A673 (cell line): ENCODE results near the gene SLCO3A1. TPM values are rescaled to one million over a fixed set of nuclear protein-coding genes. Genes with fewer than 3 reads are reported as not detected.

Experiments used
- BruUV-seq: library from RNA; stranded (reverse); fragments of 400-500 nt; replicated peaks from 2 replicates; lab custom pipeline; 2021; lab: Mats Ljungman, UMichigan
- CTCF ChIA-PET: fragments of 300-600 bp; sonication (Branson Sonifier 250); formaldehyde crosslinking; loops from one replicate; lab custom pipeline; 2022; ENCODE audit warnings: antibody characterized with exemption; lab: Charles Lee
- POLR2A ChIA-PET: fragments of 300-600 bp; sonication (Branson Sonifier 250); formaldehyde crosslinking; loops from one replicate; lab custom pipeline; 2022; ENCODE audit warnings: antibody characterized with exemption; ENCODE audit not compliant: low non-redundant PET; lab: Charles Lee
- DNase-seq: peaks from one replicate; pipeline ENCODE4 v3.0.0-alpha.2; 2015; ENCODE audit warnings: low spot score
- H3K27ac ChIP-seq: fragments of 200-600 bp; sonication (generic); 2 replicates; pipeline ENCODE4 v1.5.1; 2016; ENCODE audit warnings: mixed run types, low read depth, mild to moderate bottlenecking, mixed read lengths, antibody characterized with exemption, low read length; ENCODE audit not compliant: poor library complexity, severe bottlenecking
- H3K27me3 ChIP-seq: fragments of 200-600 bp; sonication (generic); replicated peaks from 2 replicates; pipeline ENCODE4 v1.6.1; 2017; ENCODE audit warnings: mixed run types, low read depth, mild to moderate bottlenecking, mixed read lengths, antibody characterized with exemption, low read length; ENCODE audit not compliant: insufficient read depth, poor library complexity
- H3K36me3 ChIP-seq: fragments of 200-600 bp; sonication (generic); 2 replicates; pipeline ENCODE4 v1.6.1; 2016; ENCODE audit warnings: mixed run types, mild to moderate bottlenecking, mixed read lengths, antibody characterized with exemption, low read length; ENCODE audit not compliant: insufficient read depth, poor library complexity, severe bottlenecking
- H3K4me1 ChIP-seq: fragments of 200-600 bp; sonication (generic); 2 replicates; pipeline ENCODE4 v1.6.1; 2017; ENCODE audit warnings: mixed run types, mild to moderate bottlenecking, mixed read lengths, antibody characterized with exemption, low read length; ENCODE audit not compliant: insufficient read depth, poor library complexity, severe bottlenecking
- H3K4me3 ChIP-seq: fragments of 200-600 bp; sonication (generic); 2 replicates; pipeline ENCODE4 v1.5.1; 2016; ENCODE audit warnings: low read depth, mixed run types, mild to moderate bottlenecking, mixed read lengths, low read length; ENCODE audit not compliant: poor library complexity, severe bottlenecking
- H3K9me3 ChIP-seq: fragments of 200-600 bp; sonication (generic); 2 replicates; pipeline ENCODE4 v1.6.1; 2016; ENCODE audit warnings: mixed run types, low read depth, mild to moderate bottlenecking, mixed read lengths, antibody characterized with exemption, low read length; ENCODE audit not compliant: poor library complexity, severe bottlenecking
- CTCF ChIP-seq: fragments of 300-800, 200-600 bp; sonication (generic); conservative IDR thresholded peaks from 2 replicates; pipeline ENCODE4 v1.5.1; 2017; ENCODE audit warnings: low read depth, mild to moderate bottlenecking, antibody characterized with exemption, low read length, moderate library complexity, mixed read lengths
- EZH2 ChIP-seq: fragments of 200-600 bp; sonication (generic); IDR thresholded peaks from 2 replicates; pipeline ENCODE4 v1.6.1; 2017; ENCODE audit warnings: borderline replicate concordance, low read depth, mild to moderate bottlenecking, mixed read lengths, antibody characterized with exemption, low read length; ENCODE audit not compliant: poor library complexity, severe bottlenecking
- intact Hi-C: fragments of 100-400 bp; cut with micrococcal nuclease; formaldehyde crosslinking; loops from one replicate; pipeline ENCODE4 v1.10.0; 2022; ENCODE audit not compliant: unreplicated experiment
- total RNA-seq: library from RNA; stranded (reverse); gene quantifications from 2 replicates; pipeline ENCODE4 v1.2.3, GENCODE V29; 2021

SLCO3A1 gene
- total RNA-seq, 1 experiment from 2014 or later: 16.6 TPM

GRCh38 chr15:91857772-91858171 lies 4.3 kb downstream of the SLCO3A1 start:
- no peak overlapping the region for H3K27ac ChIP-seq
- no peak overlapping the region for H3K4me3 ChIP-seq
- POLR2A ChIA-PET: no interaction called here
- TF ChIP-seq EZH2 (no peak), CTCF (no peak)
- H3K9me3 ChIP-seq: no peaks in the 10 kb centered on the region
- CTCF ChIA-PET: no interaction called here
- peaks cover 10% of the 10 kb centered on the region for H3K27me3 ChIP-seq
- DNase-seq: no peak
- no peaks in the 10 kb centered on the region for H3K36me3 ChIP-seq
- intact Hi-C loops: loop anchor here (10.0 kb wide), 1 partner anchor 153 kb away; no protein-coding TSS in a partner anchor
- no TSS peak for BruUV-seq
- H3K4me1 ChIP-seq: peaks cover 35% of the 10 kb centered on the region

- Histone ChIP-seq H3K36me3 (no peaks in the 10 kb centered on the region), H3K4me1 (peaks cover 25% of the 10 kb centered on the region), H3K27me3 (no peaks in the 10 kb centered on the region), H3K9me3 (no peaks in the 10 kb centered on the region), H3K4me3 (no peak overlapping the region), H3K27ac (no peak overlapping the region)
- TF ChIP-seq EZH2 (no peak), CTCF (no peak)
- no TSS peak for BruUV-seq
- no peak for DNase-seq
- intact Hi-C loops: no loop called here
- CTCF ChIA-PET: no interaction called here
- POLR2A ChIA-PET: no interaction called here
These were observed 7.0 kb downstream of the SLCO3A1 start for GRCh38 chr15:91860498-91860897.

GRCh38 chr15:91861223-91861622 lies 7.7 kb downstream of the SLCO3A1 start:
- POLR2A ChIA-PET: no interaction called here
- no peaks in the 10 kb centered on the region for H3K27me3 ChIP-seq
- TF ChIP-seq EZH2 (no peak), CTCF (no peak)
- no peak overlapping the region for H3K4me3 ChIP-seq
- DNase-seq: no peak
- no peaks in the 10 kb centered on the region for H3K9me3 ChIP-seq
- H3K36me3 ChIP-seq: no peaks in the 10 kb centered on the region
- H3K4me1 ChIP-seq: peaks cover 18% of the 10 kb centered on the region
- intact Hi-C loops: no loop called here
- CTCF ChIA-PET: no interaction called here
- BruUV-seq: no TSS peak
- H3K27ac ChIP-seq: no peak overlapping the region
